CD14-positive monocyte (primary cell): Measurements from ENCODE around the gene CNST. TPM values are rescaled to one million over a fixed set of nuclear protein-coding genes. Genes with fewer than 3 reads are reported as not detected.

Source experiments
- DNase-seq, 3 donors: peaks; one replicate each; pipeline ENCODE4 v3.0.0-alpha.2; 2011 to 2022
- H2AFZ ChIP-seq: 2 replicates; pipeline ENCODE4 v1.6.0; 2012; ENCODE audit warnings: mild to moderate bottlenecking, low read depth, low read length, inconsistent platforms; ENCODE audit not compliant: insufficient read depth, poor library complexity, severe bottlenecking
- H3K27ac ChIP-seq, 2 donors: 1 replicate in 1 of 2; 2 replicates in 1 of 2; pipeline ENCODE4 v1.5.1; 2012 to 2013; ENCODE audit warnings: low read length in 2 of 2, control low read depth in 1 of 2, inconsistent platforms in 1 of 2, low read depth in 1 of 2, mild to moderate bottlenecking in 1 of 2
- H3K27me3 ChIP-seq, 2 donors: one replicate each; pipeline versions ENCODE4 v1.6.0 to v1.6.1; 2011 to 2013; ENCODE audit warnings: low read length in 2 of 2; ENCODE audit not compliant: control insufficient read depth in 2 of 2, insufficient read depth in 2 of 2
- H3K36me3 ChIP-seq, 2 donors: replicated peaks in 1 of 2; 1 replicate in 1 of 2; 2 replicates in 1 of 2; pipeline versions ENCODE4 v1.5.1 to v1.6.1; 2012 to 2013; ENCODE audit warnings: low read length in 2 of 2, control low read depth in 1 of 2, inconsistent platforms in 1 of 2, mild to moderate bottlenecking in 1 of 2; ENCODE audit not compliant: insufficient read depth in 2 of 2, control insufficient read depth in 1 of 2
- H3K4me1 ChIP-seq, 2 donors: 1 replicate in 1 of 2; 2 replicates in 1 of 2; pipeline versions ENCODE4 v1.5.1 to v1.6.1; 2012 to 2013; ENCODE audit warnings: low read length in 2 of 2, control low read depth in 1 of 2, inconsistent platforms in 1 of 2, mild to moderate bottlenecking in 1 of 2, moderate library complexity in 1 of 2; ENCODE audit not compliant: insufficient read depth in 2 of 2, control insufficient read depth in 1 of 2
- H3K4me2 ChIP-seq: replicated peaks from 2 replicates; pipeline ENCODE3; 2012; ENCODE audit warnings: low read length, moderate library complexity, mild to moderate bottlenecking; ENCODE audit not compliant: poor library complexity, severe bottlenecking; ENCODE audit errors: extremely low read depth
- H3K4me3 ChIP-seq, 3 experiments: fragments of 200-600 bp in 1 of 3; sonication (generic) in 1 of 3; replicated peaks in 1 of 3; 1 replicate in 2 of 3; 2 replicates in 1 of 3; pipeline ENCODE4 v1.5.1; 2011 to 2013; ENCODE audit warnings: low read length in 3 of 3, mild to moderate bottlenecking in 3 of 3, control low read depth in 2 of 3, low read depth in 2 of 3, inconsistent platforms in 1 of 3, moderate library complexity in 1 of 3
- H3K79me2 ChIP-seq: 2 replicates; pipeline ENCODE4 v1.6.0; 2012; ENCODE audit warnings: mild to moderate bottlenecking, control low read depth, inconsistent platforms, low read length, moderate library complexity; ENCODE audit not compliant: insufficient read depth
- H3K9ac ChIP-seq: 2 replicates; pipeline ENCODE4 v1.6.0; 2017; ENCODE audit warnings: low read length, mild to moderate bottlenecking; ENCODE audit not compliant: insufficient read depth, poor library complexity, severe bottlenecking
- H3K9me3 ChIP-seq, 2 donors: replicated peaks in 1 of 2; 1 replicate in 1 of 2; 2 replicates in 1 of 2; pipeline versions ENCODE4 v1.5.1 to v1.6.1; 2012 to 2013; ENCODE audit warnings: low read length in 2 of 2, control low read depth in 1 of 2; ENCODE audit not compliant: control insufficient read depth in 1 of 2, insufficient read depth in 1 of 2
- H4K20me1 ChIP-seq: 2 replicates; pipeline ENCODE4 v1.6.0; 2012; ENCODE audit warnings: mild to moderate bottlenecking, low read length, control low read depth, moderate library complexity; ENCODE audit not compliant: insufficient read depth
- H3K27ac Mint-ChIP-seq, 7 donors: one replicate each; pipeline ENCODE4 v1.8.0; 2020; ENCODE audit warnings: mild to moderate bottlenecking in 7 of 7, mixed read lengths in 7 of 7, moderate library complexity in 6 of 7, inconsistent platforms in 2 of 7
- H3K27me3 Mint-ChIP-seq, 3 donors: one replicate each; pipeline ENCODE4 v1.8.0; 2021 to 2022; ENCODE audit warnings: low read depth in 3 of 3, mild to moderate bottlenecking in 3 of 3, mixed read lengths in 3 of 3, moderate library complexity in 3 of 3, inconsistent platforms in 1 of 3
- H3K36me3 Mint-ChIP-seq, 2 donors: one replicate each; pipeline ENCODE4 v1.8.0; 2020; ENCODE audit warnings: mixed read lengths in 2 of 2, inconsistent platforms in 1 of 2, mild to moderate bottlenecking in 1 of 2
- H3K4me1 Mint-ChIP-seq: one replicate; pipeline ENCODE4 v1.8.0; 2020; ENCODE audit warnings: mild to moderate bottlenecking, mixed read lengths
- H3K4me3 Mint-ChIP-seq, 2 donors: one replicate each; pipeline ENCODE4 v1.8.0; 2020; ENCODE audit warnings: mild to moderate bottlenecking in 2 of 2, mixed read lengths in 2 of 2, moderate library complexity in 1 of 2
- H3K9me3 Mint-ChIP-seq, 7 donors: one replicate each; pipeline ENCODE4 v1.8.0; 2020 to 2022; ENCODE audit warnings: mixed read lengths in 7 of 7, mild to moderate bottlenecking in 6 of 7, moderate library complexity in 6 of 7, inconsistent platforms in 2 of 7
- CTCF ChIP-seq: fragments of 200-600 bp; IDR thresholded peaks from one replicate; pipeline ENCODE4 v1.8.0; 2022; ENCODE audit warnings: antibody characterized with exemption, mild to moderate bottlenecking
- WGBS: methylation state at CpG from one replicate; pipeline ENCODE4 v1.1.5; 2013; ENCODE audit warnings: missing lambda C conversion rate; ENCODE audit not compliant: insufficient coverage; 5-methylcytosine and 5-hydroxymethylcytosine counted together
- intact Hi-C, 2 donors: fragments of 100-400 bp; cut with micrococcal nuclease; formaldehyde crosslinking; loops; one replicate each; pipeline versions ENCODE4 v1.15.0 to v1.15.1; 2023
- polyA plus RNA-seq, 3 donors: library from polyadenylated mRNA; depleted of rRNA in 1 of 3; unstranded in 2 of 3; stranded (reverse) in 1 of 3; fragments of 300-500 nt in 2 of 3; fragments of >200 nt in 1 of 3; fragmentation: Illumina TruSeq in 2 of 3; gene quantifications; 1 replicate in 2 of 3; 2 replicates in 1 of 3; pipeline ENCODE4 v1.2.3, GENCODE V29; 2012 to 2021

CNST gene
- polyA plus RNA-seq, 3 donors, result 11.0 to 14.1 (median 13.7) TPM

GRCh38 chr1:246679794-246680177 is 113.5 kb downstream of the CNST start:
- no peaks in the 10 kb centered on the region for H3K36me3 ChIP-seq
- no peaks in the 10 kb centered on the region for H4K20me1 ChIP-seq
- H2AFZ ChIP-seq, result no peak overlapping the region
- no peak overlapping the region for H3K4me3 Mint-ChIP-seq
- peaks cover 0 to 5% (median 0%) of the 10 kb centered on the region in 7 donors for H3K9me3 Mint-ChIP-seq
- H3K4me2 ChIP-seq, result no peak overlapping the region
- H3K36me3 Mint-ChIP-seq, result no peaks in the 10 kb centered on the region
- 100% methylated on average over 1 of the region's 1 CpG for WGBS
- H3K9me3 ChIP-seq, result no peaks in the 10 kb centered on the region
- DNase-seq, result no peak
- TF ChIP-seq CTCF, result no peak
- H3K4me1 ChIP-seq, result no peaks in the 10 kb centered on the region
- no peak overlapping the region for H3K4me3 ChIP-seq
- H3K27me3 Mint-ChIP-seq, result no peaks in the 10 kb centered on the region
- H3K9ac ChIP-seq, result no peak overlapping the region
- no peaks in the 10 kb centered on the region for H3K27me3 ChIP-seq
- intact Hi-C loops, result loop anchor here in 1 of 2 donors (10.0 kb wide), 1 partner anchor 175 kb away; the partner anchor contains the start of gene SMYD3
- H3K27ac Mint-ChIP-seq, result no peak overlapping the region
- H3K4me1 Mint-ChIP-seq, result peaks cover 3% of the 10 kb centered on the region
- H3K27ac ChIP-seq, result no peak overlapping the region
- no peaks in the 10 kb centered on the region for H3K79me2 ChIP-seq

GRCh38 chr1:246680190-246680589 is 113.9 kb downstream of the CNST start:
- Histone ChIP-seq H2AFZ (no peak overlapping the region), H4K20me1 (no peaks in the 10 kb centered on the region), H3K9ac (no peak overlapping the region), H3K4me1 (no peaks in the 10 kb centered on the region), H3K79me2 (no peaks in the 10 kb centered on the region), H3K4me2 (no peak overlapping the region), H3K4me3 (no peak overlapping the region), H3K36me3 (no peaks in the 10 kb centered on the region), H3K27ac (no peak overlapping the region), H3K27me3 (no peaks in the 10 kb centered on the region), H3K9me3 (no peaks in the 10 kb centered on the region)
- no peak overlapping the region for H3K27ac Mint-ChIP-seq
- peaks cover 3% of the 10 kb centered on the region for H3K4me1 Mint-ChIP-seq
- no peaks in the 10 kb centered on the region for H3K36me3 Mint-ChIP-seq
- H3K4me3 Mint-ChIP-seq, result no peak overlapping the region
- no peak for DNase-seq
- TF ChIP-seq CTCF, result no peak
- intact Hi-C loops, result loop anchor here in 1 of 2 donors (10.0 kb wide), 1 partner anchor 175 kb away; the partner anchor contains the start of gene SMYD3
- WGBS, result 79% methylated on average over 6 of the region's 8 CpGs
- peaks cover 0 to 5% (median 0%) of the 10 kb centered on the region in 7 donors for H3K9me3 Mint-ChIP-seq
- H3K27me3 Mint-ChIP-seq, result peaks cover 0 to under 1% (median 0%) of the 10 kb centered on the region in 3 donors
